ENCODE results near the gene HLA-DPB1. TPM values are rescaled to one million over a fixed set of nuclear protein-coding genes. Genes with fewer than 3 reads are reported as not detected.

The HLA-DPB1 gene
- total RNA-seq, 1 experiment from 2014 or later: not detected

GRCh38 chr6:33136310-33136900 is 60.6 kb downstream of the HLA-DPB1 start:
- ATAC-seq (no peak), DNase-seq (no peak)
- H3K36me3 ChIP-seq (ENCODE audit: low read depth, low read length): no peaks in the 10 kb centered on the region
- no peak overlapping the region for H3K27ac ChIP-seq (ENCODE audit: low read length)
- intact Hi-C loops (cut with micrococcal nuclease): no loop called here
- no peak overlapping the region for H3K4me2 ChIP-seq (ENCODE audit: low read length)
- ChIA-PET CTCF (no interaction called here), POLR2A (ENCODE audit: unreplicated experiment) (no interaction called here)
- no peaks in the 10 kb centered on the region for H3K79me2 ChIP-seq (ENCODE audit: low read length)
- no peak overlapping the region for H2AFZ ChIP-seq (ENCODE audit: low read length)
- H4K20me1 ChIP-seq (ENCODE audit: low read length): no peaks in the 10 kb centered on the region
- H3F3A ChIP-seq (ENCODE audit: low read length, unreplicated experiment): no peaks in the 10 kb centered on the region
- TF ChIP-seq EZH2phosphoT487 (IDR thresholded peaks at IDR 0.05; ENCODE audit: borderline replicate concordance, low read length): no peak
- no peak for TF ChIP-seq EZH2 (IDR thresholded peaks at IDR 0.05; ENCODE audit: low read length, unreplicated experiment)
- peaks cover 10% of the 10 kb centered on the region; the same call in 1 of the 2 replicates for H3K4me1 ChIP-seq (ENCODE audit: insufficient read depth, low read length)
- H3K27me3 ChIP-seq (ENCODE audit: low read length): peaks cover 27% of the 10 kb centered on the region
- H3K9me3 ChIP-seq (ENCODE audit: low read length): no peaks in the 10 kb centered on the region
- H3K4me3 ChIP-seq (ENCODE audit: low read length): no peak overlapping the region
- H3K9ac ChIP-seq (ENCODE audit: low read length): no peak overlapping the region
- H3K9me2 ChIP-seq (replicated peaks; ENCODE audit: low read length): no peaks in the 10 kb centered on the region
- no TSS peak for BruUV-seq (replicated peaks)

Other genes with a start within 250 kb of the HLA-DPB1 start
- gene TAP2, start 237.3 kb upstream of the HLA-DPB1 start, total RNA-seq (2014; rRNA removed): 90.5 and 93.0 TPM in 2 replicates
- 21.2 and 31.6 TPM in 2 replicates for gene PSMB8, start 231.9 kb upstream of the HLA-DPB1 start, total RNA-seq (2014; rRNA removed)
- gene TAP1, start 222.3 kb upstream of the HLA-DPB1 start, total RNA-seq (2014; rRNA removed): 15.8 and 19.4 TPM in 2 replicates
- 0.40 and 1.5 TPM in 2 replicates for gene PSMB9, start 221.8 kb upstream of the HLA-DPB1 start, total RNA-seq (2014; rRNA removed)
- not detected in 2 replicates for gene HLA-DMB, start 135.0 kb upstream of the HLA-DPB1 start, total RNA-seq (2014; rRNA removed)
- gene HLA-DMA, start 122.9 kb upstream of the HLA-DPB1 start, total RNA-seq (2014; rRNA removed): 1.7 and 3.0 TPM in 2 replicates
- gene BRD2, start 107.4 kb upstream of the HLA-DPB1 start, total RNA-seq (2014; rRNA removed): 171 and 192 TPM in 2 replicates
- gene HLA-DOA, start 66.4 kb upstream of the HLA-DPB1 start, total RNA-seq (2014; rRNA removed): not detected in 2 replicates
- gene HLA-DPA1, start 2.3 kb upstream of the HLA-DPB1 start, total RNA-seq (2014; rRNA removed): not detected in 2 replicates
- gene COL11A2, start 116.5 kb downstream of the HLA-DPB1 start, total RNA-seq (2014; rRNA removed): 0.58 and 0.63 TPM in 2 replicates
- 24.0 and 30.9 TPM in 2 replicates for gene RXRB, start 124.7 kb downstream of the HLA-DPB1 start, total RNA-seq (2014; rRNA removed)
- gene SLC39A7, start 124.9 kb downstream of the HLA-DPB1 start, total RNA-seq (2014; rRNA removed): 128 and 149 TPM in 2 replicates
- 4.2 and 6.2 TPM in 2 replicates for gene HSD17B8, start 128.7 kb downstream of the HLA-DPB1 start, total RNA-seq (2014; rRNA removed)
- 23.3 and 37.5 TPM in 2 replicates for gene RING1, start 132.5 kb downstream of the HLA-DPB1 start, total RNA-seq (2014; rRNA removed)
- gene VPS52, start 195.9 kb downstream of the HLA-DPB1 start, total RNA-seq (2014; rRNA removed): 33.7 and 39.9 TPM in 2 replicates
- gene RPS18, start 196.1 kb downstream of the HLA-DPB1 start, total RNA-seq (2014; rRNA removed): 2,873 and 3,161 TPM in 2 replicates
- 7.9 and 8.4 TPM in 2 replicates for gene B3GALT4, start 201.1 kb downstream of the HLA-DPB1 start, total RNA-seq (2014; rRNA removed)
- gene WDR46, start 213.2 kb downstream of the HLA-DPB1 start, total RNA-seq (2014; rRNA removed): 104 and 146 TPM in 2 replicates
- 153 and 181 TPM in 2 replicates for gene PFDN6, start 213.6 kb downstream of the HLA-DPB1 start, total RNA-seq (2014; rRNA removed)
- 34.9 and 37.0 TPM in 2 replicates for gene RGL2, start 223.0 kb downstream of the HLA-DPB1 start, total RNA-seq (2014; rRNA removed)
- gene TAPBP, start 238.1 kb downstream of the HLA-DPB1 start, total RNA-seq (2014; rRNA removed): 67.2 and 77.8 TPM in 2 replicates
- 18.8 and 19.8 TPM in 2 replicates for gene ZBTB22, start 241.8 kb downstream of the HLA-DPB1 start, total RNA-seq (2014; rRNA removed)
- 35.1 and 40.3 TPM in 2 replicates for gene DAXX, start 247.0 kb downstream of the HLA-DPB1 start, total RNA-seq (2014; rRNA removed)